Globus pallidus (tissue), 1 donor: ENCODE measurements around the gene LRRC10B.
A peak's percentile ranks its signal among the peaks of the same experiment; 100 is the strongest.

Source experiments
- DNase-seq: peaks from one replicate; pipeline ENCODE4 v3.0.0-alpha.2; 2015; ENCODE audit warnings: low spot score

The LRRC10B gene

DNA sequence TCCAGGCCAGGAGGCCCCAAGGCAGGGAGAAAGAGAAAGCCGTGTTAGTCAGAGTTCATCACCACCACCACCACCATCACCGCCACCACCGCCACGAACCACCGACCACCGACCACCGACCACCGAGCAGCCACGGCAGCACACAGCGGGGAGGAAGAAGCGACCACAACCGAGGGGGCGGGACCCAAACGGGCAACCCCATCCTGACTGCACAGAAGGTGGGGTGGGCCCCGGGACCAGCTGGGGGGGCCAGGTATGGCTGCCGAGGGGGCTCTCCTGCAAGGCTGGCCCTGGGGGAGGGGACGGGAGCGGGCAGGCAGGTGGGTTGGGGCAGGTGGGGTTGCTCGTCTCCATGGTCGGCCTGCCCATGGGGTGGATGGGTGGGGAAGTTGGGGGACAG is 38.1 kb downstream of the LRRC10B start:
- DNase-seq: no peak

DNA sequence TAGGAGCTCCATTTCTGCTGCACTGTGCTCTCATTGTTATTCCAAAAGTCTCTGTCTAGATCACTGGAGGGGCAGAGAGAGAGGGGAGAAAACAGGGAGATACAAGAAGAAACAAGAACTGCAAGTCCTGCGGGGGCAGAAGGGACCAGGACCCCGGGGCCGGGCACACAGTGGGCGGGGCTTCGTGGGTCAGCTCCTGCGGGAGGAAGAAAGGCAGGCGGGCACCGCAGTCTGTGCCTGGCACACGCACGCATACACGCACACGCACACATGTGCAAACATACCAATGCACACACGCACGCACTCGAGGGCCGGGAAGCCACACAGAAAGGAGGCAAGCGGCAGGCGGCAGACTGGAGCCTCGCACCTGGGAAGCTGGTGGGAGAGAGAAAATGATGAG is 38.7 kb downstream of the LRRC10B start:
- DNase-seq: no peak

DNA sequence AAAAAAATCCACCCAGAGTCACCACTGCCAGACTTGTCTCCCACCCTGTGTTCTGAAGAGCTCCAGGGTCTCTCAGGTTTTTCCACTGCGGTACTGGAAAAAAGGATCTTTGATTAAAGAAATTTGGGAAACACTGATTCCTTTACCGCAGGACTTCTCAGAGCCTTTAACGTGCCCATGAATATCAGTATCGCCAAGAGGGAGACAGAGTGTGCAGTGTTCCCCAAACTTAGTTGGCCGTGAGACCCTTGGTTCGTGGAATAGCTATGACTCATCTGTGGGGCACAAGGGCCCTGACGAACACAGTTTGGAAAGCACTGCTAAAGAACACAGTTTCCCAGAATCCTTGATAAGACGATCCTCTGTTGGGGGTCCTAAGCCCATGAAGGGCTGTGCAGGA is 40.6 kb downstream of the LRRC10B start:
- no peak for DNase-seq

DNA sequence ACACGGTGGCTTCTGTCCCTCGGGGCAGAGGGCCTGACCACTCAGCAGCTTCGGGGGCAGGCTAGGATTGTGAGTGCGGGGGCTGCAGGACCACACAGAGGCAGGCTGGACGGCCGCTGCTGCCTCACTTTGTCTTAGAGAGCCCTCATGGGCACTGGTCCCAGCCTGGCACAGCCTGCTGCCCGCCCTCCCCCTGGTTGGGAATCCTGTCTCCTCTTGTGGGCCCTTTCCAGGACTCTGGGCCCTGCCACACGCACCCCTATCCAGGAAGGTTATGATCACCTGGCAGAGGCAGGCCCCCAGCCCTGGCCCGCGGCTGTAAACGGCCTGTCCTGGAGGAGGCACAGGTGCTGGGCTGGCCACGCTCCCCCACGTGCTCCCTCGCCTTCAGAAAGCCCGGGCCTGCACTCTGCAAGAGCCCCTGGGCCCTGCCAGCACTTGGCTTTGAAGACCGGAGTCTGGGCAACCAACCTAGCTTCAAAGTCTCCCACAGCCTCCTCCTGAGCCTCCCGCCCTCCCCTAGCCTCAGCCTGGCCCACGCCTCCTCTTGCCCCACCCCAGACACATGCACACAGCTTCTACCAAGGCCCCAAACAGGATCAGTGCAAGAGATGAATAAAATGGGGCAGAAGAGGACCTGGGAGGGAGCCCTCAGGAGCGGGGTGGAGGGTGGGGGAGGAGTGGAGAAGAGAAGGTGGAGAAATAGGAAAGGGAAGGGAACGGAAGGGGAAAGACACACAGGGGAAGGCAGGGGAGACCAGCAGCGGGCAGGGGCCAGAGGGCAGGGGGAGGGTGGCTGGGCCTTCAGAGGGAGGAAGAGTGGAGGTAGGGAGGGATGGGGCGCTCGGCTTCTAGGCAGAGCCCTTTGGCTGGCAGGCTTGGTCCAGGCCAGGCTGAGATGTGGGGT is 41.4 kb downstream of the LRRC10B start:
- DNase-seq: peak; percentile 11

DNA sequence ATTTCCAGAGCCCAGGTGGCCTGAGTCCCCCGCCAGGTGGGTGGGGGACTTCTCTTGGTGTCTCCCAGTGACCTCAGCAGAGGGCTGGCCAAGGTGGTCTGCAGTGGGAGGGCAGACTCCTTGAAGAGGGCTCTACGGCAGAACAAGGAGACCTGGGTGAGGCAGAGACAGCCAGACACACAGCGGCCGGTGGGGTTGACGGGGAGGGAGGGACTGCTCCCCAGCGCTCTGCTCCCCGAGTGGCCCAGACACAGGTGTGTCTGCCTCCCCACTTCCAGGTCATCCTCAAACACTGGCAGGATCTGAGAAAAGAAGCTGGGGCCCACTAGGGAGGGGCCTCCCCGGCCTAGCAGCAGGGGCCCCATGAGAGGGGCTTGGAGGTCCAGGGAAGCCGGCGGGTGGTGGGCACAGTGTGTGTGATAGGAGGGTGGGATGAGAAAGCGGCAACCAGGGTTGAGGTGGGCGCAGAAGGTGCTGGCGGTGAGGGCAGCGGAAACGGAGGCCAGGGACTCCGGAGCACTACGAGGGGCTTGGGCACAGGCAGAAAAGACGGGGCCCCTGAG is 42.2 kb downstream of the LRRC10B start:
- DNase-seq: no peak

DNA sequence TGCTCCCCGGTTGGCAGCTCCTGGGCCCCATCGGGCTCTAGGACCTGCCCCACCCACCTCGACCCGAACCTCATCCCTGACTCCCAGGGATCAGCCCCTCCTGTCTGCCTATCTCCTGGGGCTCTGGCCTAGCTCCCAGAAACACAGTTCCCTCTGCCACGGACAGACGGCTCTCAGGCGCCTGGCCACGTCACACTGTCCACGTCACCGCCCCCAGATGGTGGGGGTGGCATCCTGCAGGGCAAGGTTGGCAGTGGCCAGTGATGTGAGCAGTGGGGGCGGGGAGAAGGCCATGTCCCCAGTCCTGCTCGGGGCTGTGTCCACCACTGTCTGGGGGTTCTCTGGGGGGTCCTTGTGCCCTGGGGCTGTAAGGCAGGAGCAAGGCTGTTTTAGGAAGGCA is 43.1 kb downstream of the LRRC10B start:
- no peak for DNase-seq

DNA sequence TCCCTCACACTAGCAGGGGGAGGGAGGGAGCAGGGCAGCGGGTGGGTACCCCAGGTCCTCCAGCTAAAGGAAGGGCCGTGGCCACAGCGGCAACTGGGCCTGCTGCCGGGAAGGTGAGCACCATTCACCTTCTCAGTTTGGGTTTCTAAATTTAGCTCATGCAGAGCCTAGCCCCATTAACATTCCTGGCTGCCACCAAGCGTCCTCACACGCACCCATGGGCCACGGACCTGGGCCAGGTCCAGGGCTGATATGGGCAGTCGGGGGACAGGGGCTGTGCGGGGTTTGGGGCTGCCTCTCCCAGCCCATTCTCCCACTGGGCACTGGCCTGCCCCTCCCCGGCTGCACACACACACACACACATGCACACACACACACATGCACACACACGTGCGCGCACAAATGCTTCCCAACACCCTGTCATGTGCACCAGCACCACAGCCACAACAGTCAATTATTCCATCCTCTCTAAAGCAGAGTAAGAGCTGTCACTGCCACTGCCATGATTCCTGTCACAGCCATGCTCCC is 43.6 kb downstream of the LRRC10B start:
- DNase-seq: no peak

DNA sequence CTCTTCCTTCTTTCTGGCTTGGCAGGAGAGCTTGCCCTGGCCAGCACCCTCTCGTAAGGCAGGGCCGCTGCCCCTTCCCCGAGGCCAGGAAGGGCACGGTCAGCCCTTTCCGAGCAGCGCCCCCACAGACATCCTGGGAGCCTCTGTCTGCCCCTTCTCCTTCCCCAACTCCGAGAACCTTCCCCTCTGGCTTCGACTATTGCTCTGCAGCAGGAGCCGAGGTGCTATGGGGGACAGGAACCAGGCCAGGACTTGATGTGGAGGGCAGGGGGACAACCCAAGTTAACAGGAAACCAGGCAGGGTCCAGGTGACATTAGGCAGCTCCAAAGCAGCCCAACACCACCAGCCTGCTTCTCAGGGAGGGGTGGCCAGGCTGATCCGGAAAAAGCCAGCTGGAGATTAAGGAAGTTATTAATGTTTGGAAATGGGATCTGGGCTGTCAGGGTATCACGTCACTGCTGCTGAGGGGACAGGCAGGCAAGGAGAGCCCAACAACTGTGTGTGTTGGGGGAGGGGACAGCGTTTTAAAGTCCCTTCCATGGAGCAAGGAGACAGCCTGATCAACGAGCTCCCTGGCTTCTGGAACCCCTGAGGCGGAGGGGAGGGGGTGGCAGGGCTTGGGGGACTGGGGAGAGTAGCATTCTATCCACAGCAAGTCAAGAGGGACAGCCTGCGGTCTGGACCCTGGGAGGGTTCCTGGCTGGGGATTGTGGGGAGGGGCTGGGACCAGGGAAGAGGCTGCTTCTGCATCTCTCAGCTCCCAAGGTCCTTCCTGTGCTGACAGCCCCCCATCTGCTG is 45.0 kb downstream of the LRRC10B start:
- no peak for DNase-seq

DNA sequence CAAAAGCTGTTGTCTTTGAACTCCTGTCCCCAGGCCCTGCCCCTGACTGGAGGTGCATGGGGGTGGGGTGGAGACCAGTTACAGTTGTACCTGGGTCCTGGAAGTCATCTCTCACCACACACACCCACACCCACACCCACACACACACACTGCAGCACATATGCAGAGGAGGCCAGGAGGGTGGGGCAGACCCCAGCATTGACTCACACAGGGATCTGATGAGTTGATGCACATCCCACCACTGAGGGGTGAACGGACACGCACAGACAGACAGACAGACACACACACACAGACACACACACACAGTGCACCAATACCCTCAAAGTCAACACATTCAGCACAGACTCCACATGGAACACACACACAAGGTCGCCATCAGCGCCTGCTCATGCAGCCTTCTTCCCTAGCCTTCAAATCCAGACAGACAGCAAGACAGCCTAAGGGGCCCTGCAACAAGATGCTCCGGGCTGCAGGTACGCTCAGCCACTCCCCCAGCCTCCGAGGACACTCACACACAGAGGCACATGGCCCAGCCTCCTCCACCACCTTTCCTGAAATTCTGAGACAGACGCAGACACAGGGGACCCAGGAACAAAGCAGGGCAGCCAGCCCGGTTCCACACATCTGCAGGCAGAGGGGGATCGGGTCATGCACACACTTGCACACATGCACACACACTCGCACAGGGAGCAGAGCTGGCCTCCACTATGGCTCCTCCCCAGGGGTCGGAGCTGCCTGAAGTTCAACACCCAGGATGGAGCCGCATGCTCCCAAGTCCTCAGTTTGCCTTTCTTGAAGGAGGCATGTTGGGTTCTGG is 45.8 kb downstream of the LRRC10B start:
- no peak for DNase-seq

DNA sequence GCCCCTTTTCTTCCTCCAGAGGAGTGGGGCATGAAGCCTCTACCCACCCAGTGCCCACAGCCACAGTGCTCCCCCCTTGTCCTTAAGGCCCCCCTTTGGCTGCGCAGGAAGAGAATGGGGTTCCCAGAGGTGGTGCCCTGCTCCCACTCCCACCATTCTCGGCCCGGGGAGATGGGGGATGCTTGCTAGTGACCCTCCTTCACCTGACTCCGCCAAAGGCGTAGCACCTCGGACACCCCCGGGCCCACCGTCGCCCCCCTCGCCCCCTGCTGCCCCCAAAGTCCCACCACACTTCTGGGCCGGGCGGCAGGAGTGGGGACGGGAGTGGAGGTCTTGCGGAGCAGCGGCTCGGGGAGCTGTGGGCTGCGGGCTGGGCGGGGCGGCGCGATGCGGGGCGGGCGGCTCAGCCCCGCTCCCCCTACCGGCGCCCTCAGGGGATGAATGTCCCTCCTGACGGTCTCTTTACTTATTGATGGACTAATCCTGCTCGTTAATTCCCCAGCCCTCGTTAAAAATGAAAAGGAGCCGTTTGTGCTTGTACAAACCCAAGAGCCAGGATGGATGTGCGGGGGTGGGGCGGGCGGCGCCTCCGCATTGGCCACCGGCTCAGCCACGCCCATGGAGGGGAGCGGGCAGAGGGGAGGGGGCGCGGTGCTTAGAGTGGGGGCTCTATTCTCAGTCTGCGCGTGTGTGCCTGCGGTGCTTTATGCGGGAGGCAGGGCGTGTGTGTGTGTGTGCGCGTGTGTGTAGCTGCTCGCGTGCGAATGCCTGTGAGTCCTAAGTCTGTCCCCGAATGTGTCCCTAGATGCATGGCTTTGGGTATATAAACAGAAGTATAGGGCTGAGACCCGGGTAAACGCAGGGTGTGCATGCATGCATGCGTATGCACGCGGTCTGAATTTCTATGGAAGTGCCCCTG is 46.8 kb downstream of the LRRC10B start:
- no peak for DNase-seq

DNA sequence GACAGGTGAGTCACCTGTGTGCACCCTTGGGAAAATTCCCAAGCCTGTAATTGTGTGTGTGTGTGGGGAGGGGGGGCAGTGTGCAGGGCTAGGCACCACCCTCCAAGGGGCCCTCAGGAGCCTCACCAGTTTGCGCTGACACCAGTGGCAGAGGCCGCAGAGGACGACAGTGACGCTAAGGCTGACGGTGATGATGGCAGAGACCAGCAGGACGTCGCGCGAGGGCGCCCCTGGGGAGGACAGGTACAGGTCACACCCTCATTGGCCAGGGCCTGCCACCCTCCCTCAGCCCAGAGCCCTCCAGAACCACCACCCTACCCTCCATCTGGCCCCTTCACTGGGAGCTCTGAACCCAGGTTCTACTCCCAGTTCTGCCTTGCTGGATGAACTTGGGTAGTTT is 47.4 kb downstream of the LRRC10B start:
- no peak for DNase-seq

DNA sequence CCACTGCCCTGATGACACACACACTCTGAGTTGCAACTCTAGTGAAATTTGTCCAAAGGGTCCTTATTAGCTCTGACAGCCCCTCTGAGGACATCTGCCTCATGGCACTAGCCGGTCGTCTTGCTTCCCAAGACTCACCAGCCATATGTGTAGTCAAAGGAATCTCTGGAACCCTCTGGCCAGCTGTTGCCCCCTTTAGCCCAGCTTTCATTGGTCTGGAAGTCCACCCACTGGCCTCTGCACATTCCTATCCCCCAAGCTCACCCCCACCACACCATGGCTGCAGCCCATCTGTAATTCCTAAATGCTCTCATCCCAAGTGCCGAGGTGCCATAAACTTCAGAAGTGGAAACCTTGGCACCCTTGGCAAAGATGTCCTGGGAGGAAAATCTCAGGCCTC is 48.1 kb downstream of the LRRC10B start:
- DNase-seq: no peak
